NCI-H2227 (cell line): Measurements from ENCODE around the gene SLC22A14.
"Not testable (repeated sequence)": the region's sequence is repeated elsewhere in the genome, so short reads cannot be mapped to it uniquely, and the experiment has no call there.

Experiments
- DNase-seq: peaks from one replicate; lab custom pipeline; 2025; ENCODE audit not compliant: unreplicated experiment; lab: John Stamatoyannopoulos, UW

SLC22A14 gene

GRCh38 chr3:38313263-38313662 lies 31.2 kb downstream of the SLC22A14 start:
- no peak for DNase-seq

DNA sequence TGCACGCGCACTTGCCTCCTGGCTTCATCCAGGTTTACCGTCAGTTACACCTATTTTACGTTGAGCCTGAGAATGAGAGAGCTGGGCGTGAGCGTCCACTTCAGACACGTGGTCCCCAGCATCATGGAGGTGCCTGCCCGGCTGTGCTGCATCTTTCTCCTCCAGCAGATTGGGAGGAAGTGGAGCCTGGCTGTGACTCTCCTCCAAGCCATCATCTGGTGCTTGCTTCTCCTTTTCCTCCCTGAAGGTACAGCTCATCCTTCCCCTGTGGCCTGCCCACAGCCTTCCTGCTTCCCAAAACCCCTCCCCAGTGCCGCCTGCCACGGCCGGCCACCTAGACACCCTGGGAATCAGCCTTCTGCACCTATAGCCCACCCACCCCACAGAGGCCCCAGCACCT lies 31.6 kb downstream of the SLC22A14 start:
- DNase-seq, result no peak

DNA sequence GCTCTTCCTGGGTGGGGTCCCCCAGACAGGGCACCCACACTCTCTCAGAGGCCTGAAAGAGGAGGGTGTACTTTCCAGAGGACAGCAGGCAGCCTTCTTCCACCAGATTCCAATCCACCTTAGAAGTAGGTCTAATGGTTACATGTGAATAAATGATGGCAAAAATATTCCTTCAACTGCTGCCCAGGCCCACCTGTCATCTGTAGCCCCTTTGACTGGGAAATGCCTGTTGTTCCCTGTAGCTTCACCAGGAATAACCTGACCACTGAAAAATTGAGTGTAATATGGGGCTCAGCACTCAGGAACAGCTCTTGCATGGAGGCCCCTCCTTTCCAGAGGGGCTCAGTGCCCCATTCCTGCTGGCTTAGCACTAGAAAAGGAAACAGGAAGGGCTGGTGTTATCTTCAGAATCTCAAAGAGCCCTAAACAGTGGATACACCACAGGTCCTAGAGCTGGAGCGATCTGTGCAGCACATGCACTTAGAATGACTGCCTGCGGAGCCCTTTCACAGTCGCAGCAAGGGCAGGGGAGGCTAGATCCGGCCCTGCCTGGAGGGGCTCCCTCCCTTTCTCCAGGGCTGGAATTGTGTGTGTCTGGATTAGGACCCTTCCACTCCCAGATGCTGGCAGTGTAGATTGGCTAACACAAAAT lies 32.1 kb downstream of the SLC22A14 start:
- no peak for DNase-seq

DNA sequence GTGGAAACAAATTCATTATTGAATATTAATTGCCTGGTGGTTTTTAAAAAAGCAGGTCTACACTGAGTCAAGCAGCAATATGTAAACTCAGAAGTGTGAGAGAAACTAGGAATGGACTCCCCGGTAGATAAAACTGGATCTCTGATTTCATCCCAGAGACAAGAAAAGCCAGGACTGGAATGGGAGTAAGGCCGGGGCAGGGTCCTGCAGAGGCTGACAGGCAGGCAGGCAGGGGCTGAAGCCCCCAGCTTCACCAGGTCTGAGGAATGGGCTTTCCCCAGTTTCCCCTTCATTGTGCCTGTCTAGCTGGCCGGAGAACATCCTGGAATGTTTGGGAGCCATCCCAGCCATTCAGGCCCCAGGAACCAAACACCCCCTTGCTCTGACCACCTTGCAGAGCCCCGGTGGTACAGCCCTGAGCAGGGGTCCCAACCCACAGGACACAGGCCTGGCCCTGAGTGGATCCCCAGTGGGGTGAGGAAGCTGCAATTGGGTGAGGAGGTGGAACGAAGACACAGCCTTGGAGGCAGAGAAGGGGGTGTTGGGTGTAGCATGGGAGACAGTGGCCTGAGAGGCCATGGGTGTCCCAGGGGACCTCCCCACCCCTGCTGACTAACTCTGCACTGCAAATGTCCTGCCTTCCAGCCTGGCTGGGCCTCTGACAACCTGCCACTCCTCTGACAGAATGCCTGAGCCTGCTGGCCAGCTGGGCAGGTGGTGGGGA lies 32.8 kb downstream of the SLC22A14 start:
- DNase-seq, result no peak

DNA sequence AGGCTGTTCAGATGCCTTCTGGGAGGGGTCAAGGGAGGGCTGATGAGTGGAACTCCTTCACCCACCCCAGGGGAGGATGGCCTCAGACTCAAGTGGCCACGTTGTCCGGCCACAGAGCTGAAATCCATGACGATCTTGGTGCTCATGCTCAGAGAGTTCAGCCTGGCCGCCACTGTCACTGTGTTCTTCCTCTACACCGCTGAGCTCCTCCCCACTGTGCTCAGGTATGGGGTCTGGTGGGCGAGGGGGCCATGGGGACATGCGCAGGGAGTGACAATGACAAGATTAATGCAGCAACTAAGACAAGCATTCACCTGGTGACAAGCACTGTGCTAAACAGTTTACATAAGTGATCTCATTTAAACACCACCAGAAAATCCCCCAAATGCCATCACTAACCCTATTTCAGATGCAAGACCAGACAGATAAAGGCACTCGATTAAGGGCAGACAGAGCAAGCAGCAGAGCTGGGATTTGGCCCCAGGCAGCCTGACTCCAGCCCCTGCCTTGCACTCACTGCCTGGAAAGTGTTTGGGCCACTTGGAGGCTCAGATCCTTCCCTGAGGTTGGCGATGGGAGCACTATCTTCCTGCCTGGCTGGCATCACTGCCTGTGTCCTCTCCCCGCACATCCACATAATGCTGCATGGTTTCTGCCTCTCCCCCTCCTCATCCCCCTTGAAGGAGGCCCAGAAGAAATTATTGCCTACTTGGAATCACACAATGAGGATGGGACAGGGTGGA lies 33.6 kb downstream of the SLC22A14 start:
- no peak for DNase-seq

DNA sequence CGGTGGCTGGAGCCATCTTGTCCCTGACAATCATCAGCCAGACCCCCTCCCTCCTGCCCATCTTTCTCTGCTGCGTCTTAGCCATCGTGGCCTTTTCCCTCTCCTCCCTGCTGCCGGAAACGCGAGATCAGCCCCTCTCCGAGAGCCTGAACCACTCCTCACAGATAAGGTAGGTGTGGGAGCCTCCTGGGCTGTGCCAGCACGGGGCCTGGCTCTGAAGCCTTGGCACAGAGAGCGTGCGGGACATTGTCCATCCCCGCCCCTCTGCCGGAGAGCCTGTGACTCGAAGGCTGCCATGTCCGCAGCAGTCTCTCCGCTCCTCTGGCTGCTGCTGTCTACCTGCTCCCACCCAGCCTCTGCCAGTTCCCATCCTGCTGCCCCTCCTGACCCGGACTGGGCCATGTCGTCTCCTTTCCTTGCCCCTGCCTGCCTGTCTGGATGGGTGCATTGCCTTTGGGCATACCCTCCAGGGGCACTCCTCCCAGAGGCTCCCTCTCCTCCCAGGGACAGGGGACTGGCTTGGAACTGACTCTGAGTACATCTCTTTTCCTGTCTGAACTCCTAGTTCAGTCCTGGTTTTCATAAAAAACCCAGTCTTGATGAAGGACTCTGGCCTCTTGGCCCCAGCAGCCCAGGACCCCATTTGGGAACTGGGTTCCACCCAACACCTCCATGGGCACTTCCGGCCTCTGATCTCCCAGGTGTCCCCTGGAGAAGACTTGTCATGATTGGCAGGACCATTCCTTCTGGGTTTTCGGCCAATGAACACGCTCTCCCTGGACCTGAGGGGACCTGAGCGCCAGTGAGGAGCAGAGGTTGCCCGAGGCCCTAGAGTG lies 34.5 kb downstream of the SLC22A14 start:
- no peak for DNase-seq

GRCh38 chr3:38317192-38317759 lies 35.2 kb downstream of the SLC22A14 start:
- no peak for DNase-seq

DNA sequence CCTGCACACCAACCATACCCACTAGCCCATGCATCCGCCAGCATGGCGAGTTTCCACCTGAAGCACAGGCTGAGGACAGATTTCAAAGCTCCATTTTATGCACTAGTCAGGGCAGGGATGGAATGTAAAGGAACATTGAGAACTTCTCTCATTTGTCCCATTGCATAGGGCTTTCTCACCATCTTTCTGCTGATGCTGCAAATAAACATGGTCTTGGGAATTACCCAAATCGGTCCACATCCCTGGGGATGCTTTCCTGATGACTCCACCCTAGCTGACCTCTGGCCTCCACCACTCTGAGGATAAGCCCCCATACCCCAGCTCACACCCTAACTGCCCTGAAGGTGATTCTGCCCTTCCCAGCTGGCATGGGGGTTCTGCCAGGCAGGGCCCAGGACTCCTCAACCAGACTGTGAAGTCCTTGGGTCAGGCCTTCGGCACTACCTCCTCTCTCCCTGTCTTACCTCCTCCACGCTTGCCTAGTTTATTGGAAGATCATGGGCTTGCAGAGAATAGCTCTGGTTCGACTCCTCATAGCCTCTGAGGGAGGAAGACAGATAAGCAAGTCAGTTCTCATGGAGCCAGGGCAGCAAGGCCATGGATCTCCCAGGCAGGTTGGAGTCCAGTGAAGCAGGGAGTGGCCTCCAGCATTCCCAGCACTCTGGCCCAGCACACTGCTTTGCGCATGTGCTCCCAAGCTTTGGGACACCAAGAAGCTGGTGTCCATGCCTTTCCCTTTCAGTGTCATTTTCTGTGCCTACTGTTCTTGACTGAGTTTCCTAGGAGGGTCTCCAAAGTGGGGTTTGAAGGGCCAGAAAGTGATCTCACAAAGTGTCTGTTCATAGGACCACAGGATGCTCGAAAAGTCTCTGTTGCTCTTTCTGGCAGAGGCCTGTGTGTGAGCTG lies 36.9 kb downstream of the SLC22A14 start:
- DNase-seq, result no peak

GRCh38 chr3:38320638-38321037 lies 38.5 kb downstream of the SLC22A14 start:
- DNase-seq, result not testable (repeated sequence)

- DNase-seq, result no peak
Observed at GRCh38 chr3:38323060-38323459, 41.0 kb downstream of the SLC22A14 start.

- DNase-seq, result no peak
Observed at GRCh38 chr3:38325256-38325655, 43.2 kb downstream of the SLC22A14 start.

DNA sequence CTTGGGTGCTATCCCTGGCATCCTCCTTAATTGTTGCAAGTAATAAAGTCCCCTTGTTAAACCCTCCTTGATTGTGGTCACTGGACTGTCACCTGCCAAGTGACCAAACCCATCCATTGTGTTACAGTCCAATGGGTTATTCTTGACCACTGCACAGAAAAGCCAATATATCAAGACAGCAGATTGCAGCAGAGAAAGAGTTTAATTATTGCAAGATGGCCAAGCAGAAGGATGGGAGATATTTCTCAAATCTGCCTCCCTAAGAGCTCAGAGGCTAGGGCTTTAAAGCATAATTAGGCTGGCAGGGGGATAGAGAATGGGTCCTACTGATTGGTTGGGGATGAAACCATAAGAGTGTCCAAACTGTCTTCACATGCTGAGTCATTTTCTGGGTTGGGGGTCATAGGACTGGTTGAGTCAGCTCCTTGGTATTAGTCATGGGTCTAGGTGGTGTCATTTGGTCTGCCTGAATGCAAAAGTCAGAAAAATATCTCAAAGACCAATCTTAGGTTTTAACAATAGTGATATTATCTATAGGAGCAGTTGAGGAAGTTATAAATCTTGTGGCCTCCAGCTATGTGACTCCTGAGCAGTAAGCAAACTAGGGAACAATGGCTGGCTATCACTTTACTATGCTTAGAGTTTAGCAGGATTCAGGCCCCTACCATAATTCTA lies 45.4 kb downstream of the SLC22A14 start:
- DNase-seq, result no peak

DNA sequence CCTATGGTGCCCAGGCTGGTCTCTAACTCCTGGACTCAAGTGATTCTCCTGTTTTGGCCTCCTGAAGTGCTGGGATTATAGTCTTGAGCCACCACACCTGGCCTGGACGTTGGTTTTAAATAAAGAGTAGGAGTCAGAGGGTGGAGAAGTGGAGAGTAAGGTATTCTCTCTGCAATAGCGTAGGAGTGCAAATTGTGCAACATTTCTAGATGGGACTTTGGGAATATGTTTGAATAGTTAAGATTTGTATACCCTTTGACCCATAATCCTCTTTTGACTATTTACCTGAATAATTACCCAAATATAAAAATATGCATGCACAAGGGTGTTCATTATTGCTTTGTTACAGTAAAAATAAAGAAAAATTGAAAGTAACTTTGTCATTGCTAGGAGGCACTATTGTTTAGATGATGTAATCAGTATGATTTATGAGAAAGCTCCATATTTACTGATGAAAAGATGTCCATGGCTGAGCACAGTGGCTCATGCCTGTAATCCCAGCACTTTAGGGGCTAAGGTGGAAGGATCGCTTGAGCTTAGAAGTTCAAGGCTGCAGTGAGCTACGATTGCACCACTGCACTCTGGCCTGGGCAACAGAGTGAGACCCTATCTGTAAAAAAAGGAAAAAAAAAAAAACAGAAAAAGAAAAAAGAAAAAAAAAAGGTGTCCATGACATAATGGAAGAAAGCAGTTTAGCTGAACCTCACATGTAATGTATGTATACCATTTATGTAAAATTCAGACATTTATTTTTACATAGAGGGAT lies 49.3 kb downstream of the SLC22A14 start:
- DNase-seq, result no peak

GRCh38 chr3:38332201-38332600 lies 50.1 kb downstream of the SLC22A14 start:
- DNase-seq, result no peak

GRCh38 chr3:38334142-38335055 lies 52.3 kb downstream of the SLC22A14 start:
- DNase-seq, result no peak

GRCh38 chr3:38335263-38335662 lies 53.2 kb downstream of the SLC22A14 start:
- no peak for DNase-seq

DNA sequence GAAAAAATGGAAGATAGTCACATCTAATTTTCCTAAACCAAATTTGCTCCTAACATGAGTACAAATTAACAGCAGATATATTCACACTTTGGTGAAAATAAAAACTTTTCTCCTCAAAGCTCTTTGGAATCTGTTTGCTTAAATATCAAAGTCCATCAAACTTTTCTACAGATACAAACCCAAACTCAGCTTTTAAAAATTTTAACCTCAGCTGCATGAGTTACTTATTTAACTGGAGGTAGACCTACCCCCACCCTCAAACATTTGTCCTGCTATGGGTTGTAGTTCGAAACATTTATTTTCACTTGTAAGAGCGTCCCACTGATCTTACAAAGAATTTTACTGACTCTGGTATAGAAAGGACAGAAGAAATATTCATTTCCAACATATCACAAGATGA lies 55.6 kb downstream of the SLC22A14 start:
- no peak for DNase-seq
